ENCODE data around the gene LIMCH1.

DNA sequence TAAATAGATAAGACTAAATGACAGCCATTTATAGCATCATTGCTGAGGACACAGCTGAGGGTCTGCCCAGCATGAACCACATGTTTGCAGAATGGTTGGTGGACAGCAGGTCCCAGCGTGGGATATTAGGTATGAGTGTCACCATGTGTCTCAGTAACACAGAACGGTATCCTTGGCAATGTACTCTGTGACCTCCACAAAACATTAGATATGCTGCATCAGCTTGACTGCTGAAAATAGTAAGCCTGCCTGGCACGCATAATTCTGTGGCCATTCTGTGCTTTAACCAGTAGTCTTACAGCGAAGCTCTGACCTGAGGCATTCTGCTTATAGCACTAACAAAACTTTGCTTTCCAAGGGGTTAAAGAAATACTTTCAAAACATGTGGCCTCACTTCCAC is 32.0 kb downstream of the LIMCH1 start:
- TF ChIP-seq, protein P1, sequence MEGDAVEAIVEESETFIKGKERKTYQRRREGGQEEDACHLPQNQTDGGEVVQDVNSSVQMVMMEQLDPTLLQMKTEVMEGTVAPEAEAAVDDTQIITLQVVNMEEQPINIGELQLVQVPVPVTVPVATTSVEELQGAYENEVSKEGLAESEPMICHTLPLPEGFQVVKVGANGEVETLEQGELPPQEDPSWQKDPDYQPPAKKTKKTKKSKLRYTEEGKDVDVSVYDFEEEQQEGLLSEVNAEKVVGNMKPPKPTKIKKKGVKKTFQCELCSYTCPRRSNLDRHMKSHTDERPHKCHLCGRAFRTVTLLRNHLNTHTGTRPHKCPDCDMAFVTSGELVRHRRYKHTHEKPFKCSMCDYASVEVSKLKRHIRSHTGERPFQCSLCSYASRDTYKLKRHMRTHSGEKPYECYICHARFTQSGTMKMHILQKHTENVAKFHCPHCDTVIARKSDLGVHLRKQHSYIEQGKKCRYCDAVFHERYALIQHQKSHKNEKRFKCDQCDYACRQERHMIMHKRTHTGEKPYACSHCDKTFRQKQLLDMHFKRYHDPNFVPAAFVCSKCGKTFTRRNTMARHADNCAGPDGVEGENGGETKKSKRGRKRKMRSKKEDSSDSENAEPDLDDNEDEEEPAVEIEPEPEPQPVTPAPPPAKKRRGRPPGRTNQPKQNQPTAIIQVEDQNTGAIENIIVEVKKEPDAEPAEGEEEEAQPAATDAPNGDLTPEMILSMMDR (IDR thresholded peaks at IDR 0.05; ENCODE audit: poor library complexity) = no peak
- TF ChIP-seq EZH2phosphoT487 (IDR thresholded peaks at IDR 0.05; ENCODE audit: low read depth, severe bottlenecking, unreplicated experiment) = no peak

All from hepatocyte (in vitro differentiated cells).